ENCODE results near the gene ANAPC15. TPM values are rescaled to one million over a fixed set of nuclear protein-coding genes. Genes with fewer than 3 reads are reported as not detected.
A peak's percentile ranks its signal among the peaks of the same experiment; 100 is the strongest.

Gene ANAPC15
- total RNA-seq, 3 donors from 2014 or later: 37.9 to 52.1 (median 39.0) TPM

DNA sequence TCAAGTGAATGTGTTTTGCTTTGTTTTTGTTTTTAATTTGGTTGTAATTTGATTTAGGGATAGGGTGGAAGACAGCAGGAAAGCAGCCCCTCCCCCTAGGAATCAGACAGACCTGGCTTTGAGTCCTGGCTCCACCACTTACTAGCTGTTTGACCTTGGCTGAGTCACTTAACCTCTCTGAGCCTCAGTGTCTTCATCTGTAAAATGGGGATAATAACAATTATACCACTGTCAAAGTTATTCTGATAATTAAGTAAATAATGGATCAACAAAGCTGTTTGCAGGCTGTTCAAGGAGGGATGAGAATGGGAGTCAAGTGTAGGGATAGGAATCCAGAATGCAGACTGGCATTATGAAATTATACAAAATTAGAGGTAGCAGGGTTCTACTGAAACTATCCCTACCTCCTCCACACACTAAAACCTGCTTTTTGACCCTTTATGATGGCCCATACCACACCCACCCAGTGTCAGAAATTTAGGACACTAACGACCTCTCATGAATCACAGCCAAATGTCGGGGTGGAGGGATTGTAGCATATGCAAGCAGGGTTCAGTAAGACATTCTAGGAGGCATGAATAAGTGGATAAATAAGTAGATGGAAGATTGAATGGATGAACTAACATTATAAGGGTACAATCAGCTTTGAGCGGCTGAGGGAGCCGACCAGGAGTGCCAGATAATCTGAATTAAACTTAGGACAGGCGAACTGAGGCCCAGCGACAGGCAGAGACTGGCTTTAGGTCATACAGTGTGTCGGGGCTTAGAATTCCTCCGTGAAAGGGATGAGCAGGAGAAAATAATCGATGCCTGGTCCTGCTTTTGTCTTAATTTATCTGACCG lies 974 bp downstream of the ANAPC15 start:
- DNase-seq: no peak
- H3K4me3 ChIP-seq: no peak overlapping the region
- intact Hi-C loops (cut with DNase I, micrococcal nuclease): loop anchor here in 1 of 2 donors (5.0 kb wide), 1 partner anchor 61 kb away; no protein-coding TSS in a partner anchor
- H3K9me3 ChIP-seq: no peaks in the 10 kb centered on the region
- no peaks in the 10 kb centered on the region for H3K36me3 ChIP-seq (ENCODE audit: low read depth)
- ATAC-seq: no peak
- TF ChIP-seq, protein P1, sequence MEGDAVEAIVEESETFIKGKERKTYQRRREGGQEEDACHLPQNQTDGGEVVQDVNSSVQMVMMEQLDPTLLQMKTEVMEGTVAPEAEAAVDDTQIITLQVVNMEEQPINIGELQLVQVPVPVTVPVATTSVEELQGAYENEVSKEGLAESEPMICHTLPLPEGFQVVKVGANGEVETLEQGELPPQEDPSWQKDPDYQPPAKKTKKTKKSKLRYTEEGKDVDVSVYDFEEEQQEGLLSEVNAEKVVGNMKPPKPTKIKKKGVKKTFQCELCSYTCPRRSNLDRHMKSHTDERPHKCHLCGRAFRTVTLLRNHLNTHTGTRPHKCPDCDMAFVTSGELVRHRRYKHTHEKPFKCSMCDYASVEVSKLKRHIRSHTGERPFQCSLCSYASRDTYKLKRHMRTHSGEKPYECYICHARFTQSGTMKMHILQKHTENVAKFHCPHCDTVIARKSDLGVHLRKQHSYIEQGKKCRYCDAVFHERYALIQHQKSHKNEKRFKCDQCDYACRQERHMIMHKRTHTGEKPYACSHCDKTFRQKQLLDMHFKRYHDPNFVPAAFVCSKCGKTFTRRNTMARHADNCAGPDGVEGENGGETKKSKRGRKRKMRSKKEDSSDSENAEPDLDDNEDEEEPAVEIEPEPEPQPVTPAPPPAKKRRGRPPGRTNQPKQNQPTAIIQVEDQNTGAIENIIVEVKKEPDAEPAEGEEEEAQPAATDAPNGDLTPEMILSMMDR (IDR thresholded peaks at IDR 0.05): no peak
- peaks cover 4% of the 10 kb centered on the region for H3K4me1 ChIP-seq (ENCODE audit: low read depth)

DNA sequence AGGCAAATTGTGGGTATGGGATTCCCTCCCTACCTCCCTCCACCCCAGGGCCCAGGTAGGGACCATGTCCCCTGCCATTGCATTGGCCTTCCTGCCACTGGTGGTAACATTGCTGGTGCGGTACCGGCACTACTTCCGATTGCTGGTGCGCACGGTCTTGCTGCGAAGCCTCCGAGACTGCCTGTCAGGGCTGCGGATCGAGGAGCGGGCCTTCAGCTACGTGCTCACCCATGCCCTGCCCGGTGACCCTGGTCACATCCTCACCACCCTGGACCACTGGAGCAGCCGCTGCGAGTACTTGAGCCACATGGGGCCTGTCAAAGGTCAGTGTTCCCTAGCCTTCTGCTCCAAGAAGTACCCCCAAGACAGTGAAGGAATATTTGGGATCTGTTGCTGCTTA lies 6.6 kb downstream of the ANAPC15 start, which contains the start of gene TOMT:
Gene TOMT, plus strand, starts transcription at position 37 of the 400 bp plus-strand sequence. Its CDS starts 28 bp downstream, at position 65.
- peak in 1 of 3 donors; percentile 56 for DNase-seq
- Histone ChIP-seq H3K36me3 (ENCODE audit: low read depth) (no peaks in the 10 kb centered on the region), H3K9me3 (no peaks in the 10 kb centered on the region), H3K4me3 (no peak within 1 kb of the TSS), H3K4me1 (ENCODE audit: low read depth) (peaks cover 15% of the 10 kb centered on the region)
- intact Hi-C loops (cut with DNase I, micrococcal nuclease): no loop called here
- no peak for ATAC-seq
- TF ChIP-seq, protein P1 (IDR thresholded peaks at IDR 0.05): no peak

DNA sequence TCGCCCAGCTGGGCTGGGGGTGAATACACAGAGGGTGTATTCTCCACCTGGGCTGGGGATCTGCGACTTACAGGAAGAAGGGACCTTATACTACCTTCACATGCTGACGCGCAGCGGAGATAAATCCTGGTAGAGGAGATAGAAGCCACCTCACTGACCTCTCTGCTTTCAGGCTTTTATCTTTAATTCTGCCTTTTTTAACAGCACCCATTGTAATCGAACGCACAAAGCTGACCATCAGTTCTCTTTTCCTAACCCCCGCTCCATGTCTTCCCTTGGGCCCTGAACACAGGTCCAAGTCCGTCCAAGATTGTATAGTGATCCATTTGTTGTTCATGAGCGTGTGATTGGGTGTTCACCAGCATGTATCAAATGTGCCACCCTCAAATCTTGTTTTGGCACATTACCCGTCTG lies 8.7 kb downstream of the ANAPC15 start:
- no peaks in the 10 kb centered on the region for H3K9me3 ChIP-seq
- DNase-seq (no peak), ATAC-seq (no peak)
- TF ChIP-seq, protein P1 (IDR thresholded peaks at IDR 0.05): no peak
- intact Hi-C loops (cut with DNase I, micrococcal nuclease): no loop called here
- no peak overlapping the region for H3K4me3 ChIP-seq
- no peaks in the 10 kb centered on the region for H3K36me3 ChIP-seq (ENCODE audit: low read depth)
- H3K4me1 ChIP-seq (ENCODE audit: low read depth): peaks cover 15% of the 10 kb centered on the region

DNA sequence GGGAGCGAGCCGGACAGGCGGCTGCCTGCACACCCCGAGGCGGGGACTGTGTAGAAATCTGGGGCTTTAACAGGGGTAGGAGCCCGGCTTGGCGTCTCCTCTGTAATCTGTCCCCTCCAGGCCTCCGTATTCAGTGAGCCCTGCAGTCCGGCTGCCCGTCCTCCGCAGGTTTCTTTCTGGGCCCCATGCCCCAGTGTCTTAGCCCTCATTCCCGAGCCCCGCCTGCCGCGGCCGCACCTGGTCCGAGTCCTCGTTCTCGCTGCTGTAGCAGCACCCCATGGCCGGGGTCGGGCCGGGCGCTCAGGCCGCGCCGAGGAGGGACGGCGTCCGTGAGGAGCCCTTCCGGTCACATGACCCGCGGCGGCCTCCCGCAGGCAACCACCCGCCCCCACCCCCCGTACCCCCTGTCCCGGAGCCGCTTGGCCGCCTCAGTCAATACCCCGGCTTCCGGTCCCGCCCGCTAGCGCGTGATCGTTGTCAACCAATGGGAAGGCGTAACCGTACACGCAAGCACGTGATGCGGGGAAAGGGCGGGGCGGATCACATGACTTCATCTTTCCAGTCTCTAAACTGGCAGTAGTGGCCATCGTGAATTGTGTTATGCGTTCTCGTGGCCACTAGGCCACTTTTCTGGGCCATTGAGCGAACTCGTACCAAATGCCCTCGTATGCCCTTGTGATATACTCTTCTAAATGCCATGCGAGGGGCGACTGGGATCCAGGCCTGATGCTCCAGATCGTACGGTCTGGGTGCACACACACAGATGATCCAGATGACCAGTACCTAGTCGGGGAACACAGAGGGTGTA lies 9.3 kb downstream of the ANAPC15 start, which contains the start of gene LAMTOR1:
Gene LAMTOR1, minus strand, starts transcription at position 352 of the 808 bp plus-strand sequence. Its CDS starts 73 bp downstream, at position 279.
- TF ChIP-seq, protein P1 (IDR thresholded peaks at IDR 0.05): no peak
- Histone ChIP-seq H3K36me3 (ENCODE audit: low read depth) (no peaks in the 10 kb centered on the region), H3K4me3 (peak within 1 kb of the TSS; percentile 88), H3K4me1 (ENCODE audit: low read depth) (peaks cover 15% of the 10 kb centered on the region), H3K9me3 (no peaks in the 10 kb centered on the region)
- intact Hi-C loops (cut with DNase I, micrococcal nuclease): no loop called here
- ATAC-seq (peak; percentile 99), DNase-seq (peak; percentile 99 to 100 (median 100))

DNA sequence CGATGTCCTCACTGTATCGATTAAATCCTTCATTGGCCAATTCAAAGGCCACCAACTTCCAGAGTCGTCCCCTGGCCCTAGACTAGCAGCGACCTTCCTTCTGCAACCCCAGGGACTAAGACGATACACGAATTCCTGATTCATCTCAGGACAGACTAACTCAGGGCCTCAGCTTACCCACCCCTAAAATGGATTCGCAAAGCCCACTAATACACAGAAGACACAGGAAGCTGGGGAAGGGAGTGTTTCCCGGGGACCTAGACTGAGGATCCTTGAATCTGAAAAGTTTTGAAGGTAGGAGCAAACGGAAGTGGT lies 9.9 kb downstream of the ANAPC15 start:
- ATAC-seq: no peak
- DNase-seq: no peak
- intact Hi-C loops (cut with DNase I, micrococcal nuclease): no loop called here
- H3K9me3 ChIP-seq: no peaks in the 10 kb centered on the region
- H3K4me1 ChIP-seq (ENCODE audit: low read depth): peaks cover 15% of the 10 kb centered on the region
- H3K4me3 ChIP-seq: peak overlapping the region; percentile 88
- TF ChIP-seq, protein P1 (IDR thresholded peaks at IDR 0.05): no peak
- H3K36me3 ChIP-seq (ENCODE audit: low read depth): no peaks in the 10 kb centered on the region

All from mucosa of descending colon (tissue), 3 donors.